ENCODE data around the gene NR2E1.

- TF ChIP-seq, protein P1, sequence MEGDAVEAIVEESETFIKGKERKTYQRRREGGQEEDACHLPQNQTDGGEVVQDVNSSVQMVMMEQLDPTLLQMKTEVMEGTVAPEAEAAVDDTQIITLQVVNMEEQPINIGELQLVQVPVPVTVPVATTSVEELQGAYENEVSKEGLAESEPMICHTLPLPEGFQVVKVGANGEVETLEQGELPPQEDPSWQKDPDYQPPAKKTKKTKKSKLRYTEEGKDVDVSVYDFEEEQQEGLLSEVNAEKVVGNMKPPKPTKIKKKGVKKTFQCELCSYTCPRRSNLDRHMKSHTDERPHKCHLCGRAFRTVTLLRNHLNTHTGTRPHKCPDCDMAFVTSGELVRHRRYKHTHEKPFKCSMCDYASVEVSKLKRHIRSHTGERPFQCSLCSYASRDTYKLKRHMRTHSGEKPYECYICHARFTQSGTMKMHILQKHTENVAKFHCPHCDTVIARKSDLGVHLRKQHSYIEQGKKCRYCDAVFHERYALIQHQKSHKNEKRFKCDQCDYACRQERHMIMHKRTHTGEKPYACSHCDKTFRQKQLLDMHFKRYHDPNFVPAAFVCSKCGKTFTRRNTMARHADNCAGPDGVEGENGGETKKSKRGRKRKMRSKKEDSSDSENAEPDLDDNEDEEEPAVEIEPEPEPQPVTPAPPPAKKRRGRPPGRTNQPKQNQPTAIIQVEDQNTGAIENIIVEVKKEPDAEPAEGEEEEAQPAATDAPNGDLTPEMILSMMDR (conservative IDR thresholded peaks at IDR 0.05; ENCODE audit: low read length): no peak
- no peak for TF ChIP-seq EZH2phosphoT487 (IDR thresholded peaks at IDR 0.05; ENCODE audit: borderline replicate concordance)
Measured at GRCh38 chr6:108175176-108175591, 9.4 kb downstream of the NR2E1 start.
